HFF-Myc (cell line): ENCODE measurements around the gene TMEM131.
"Not testable (repeated sequence)": the region's sequence is repeated elsewhere in the genome, so short reads cannot be mapped to it uniquely, and the experiment has no call there.

ENCODE experiments used
- DNase-seq: peaks from one replicate; pipeline ENCODE4 v3.0.0-alpha.2; 2011; ENCODE audit warnings: low read depth; ENCODE audit errors: extremely low read depth
- H3K4me3 ChIP-seq: replicated peaks from 2 replicates; pipeline ENCODE4 v1.5.1; 2011; ENCODE audit warnings: low read depth, mild to moderate bottlenecking, control low read depth, low read length
- CTCF ChIP-seq: IDR thresholded peaks from 2 replicates; pipeline ENCODE4 v1.5.1; 2012; ENCODE audit warnings: mild to moderate bottlenecking, low read depth, low read length, control low read depth; ENCODE audit errors: missing control alignments

TMEM131 gene

GRCh38 chr2:97919858-97920257 lies 75.9 kb downstream of the TMEM131 start:
- no peak for TF ChIP-seq CTCF
- DNase-seq: no peak
- H3K4me3 ChIP-seq: no peak overlapping the region

- DNase-seq: no peak
- no peak for TF ChIP-seq CTCF
These were observed 76.9 kb downstream of the TMEM131 start for GRCh38 chr2:97918818-97919217.

GRCh38 chr2:97917668-97918067 lies 78.1 kb downstream of the TMEM131 start:
- H3K4me3 ChIP-seq, DNase-seq: not testable (repeated sequence)

More at GRCh38 chr2:97918818-97919217, 76.9 kb downstream of the TMEM131 start:
- H3K4me3 ChIP-seq: no peak overlapping the region

- TF ChIP-seq CTCF: no peak
- DNase-seq: no peak
- H3K4me3 ChIP-seq: no peak overlapping the region
These were observed 81.0 kb downstream of the TMEM131 start for GRCh38 chr2:97914691-97915213.

GRCh38 chr2:97913846-97914245 lies 81.9 kb downstream of the TMEM131 start:
- H3K4me3 ChIP-seq: no peak overlapping the region
- no peak for TF ChIP-seq CTCF
- no peak for DNase-seq

GRCh38 chr2:97911922-97912575 lies 83.7 kb downstream of the TMEM131 start:
- H3K4me3 ChIP-seq: no peak overlapping the region
- DNase-seq: no peak

More at GRCh38 chr2:97911922-97912575, 83.7 kb downstream of the TMEM131 start:
- TF ChIP-seq CTCF: no peak
